CMK (cell line): ENCODE data around the gene BCR.

Experiments used
- DNase-seq: peaks from one replicate; pipeline ENCODE4 v3.0.0-alpha.2; 2010; ENCODE audit warnings: low read depth

Gene BCR

GRCh38 chr22:23245045-23245798 lies 64.9 kb downstream of the BCR start:
- DNase-seq: no peak

- DNase-seq: no peak
Measured at GRCh38 chr22:23245799-23246136, 65.5 kb downstream of the BCR start.

GRCh38 chr22:23246982-23247766 lies 66.9 kb downstream of the BCR start:
- DNase-seq: no peak

DNA sequence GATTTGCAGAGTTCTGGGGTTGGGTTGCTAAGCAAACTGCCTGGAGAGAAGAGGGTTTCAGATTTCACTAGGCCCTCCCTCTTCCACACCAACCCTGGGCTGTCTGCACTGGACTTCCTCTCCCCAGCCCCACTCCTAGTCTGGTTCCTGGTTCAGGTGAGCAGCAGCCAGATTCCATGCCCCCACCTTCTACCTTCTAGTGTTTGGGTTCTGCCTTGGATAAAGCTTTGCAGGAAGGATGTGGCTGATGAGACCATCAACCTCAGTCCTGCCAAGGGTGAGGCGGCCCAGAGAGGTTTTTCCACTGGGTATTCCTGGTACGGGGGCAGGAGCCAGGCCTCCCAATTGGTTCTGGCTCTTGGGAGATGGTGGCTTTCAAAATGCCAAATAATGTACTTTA lies 68.3 kb downstream of the BCR start:
- no peak for DNase-seq

DNA sequence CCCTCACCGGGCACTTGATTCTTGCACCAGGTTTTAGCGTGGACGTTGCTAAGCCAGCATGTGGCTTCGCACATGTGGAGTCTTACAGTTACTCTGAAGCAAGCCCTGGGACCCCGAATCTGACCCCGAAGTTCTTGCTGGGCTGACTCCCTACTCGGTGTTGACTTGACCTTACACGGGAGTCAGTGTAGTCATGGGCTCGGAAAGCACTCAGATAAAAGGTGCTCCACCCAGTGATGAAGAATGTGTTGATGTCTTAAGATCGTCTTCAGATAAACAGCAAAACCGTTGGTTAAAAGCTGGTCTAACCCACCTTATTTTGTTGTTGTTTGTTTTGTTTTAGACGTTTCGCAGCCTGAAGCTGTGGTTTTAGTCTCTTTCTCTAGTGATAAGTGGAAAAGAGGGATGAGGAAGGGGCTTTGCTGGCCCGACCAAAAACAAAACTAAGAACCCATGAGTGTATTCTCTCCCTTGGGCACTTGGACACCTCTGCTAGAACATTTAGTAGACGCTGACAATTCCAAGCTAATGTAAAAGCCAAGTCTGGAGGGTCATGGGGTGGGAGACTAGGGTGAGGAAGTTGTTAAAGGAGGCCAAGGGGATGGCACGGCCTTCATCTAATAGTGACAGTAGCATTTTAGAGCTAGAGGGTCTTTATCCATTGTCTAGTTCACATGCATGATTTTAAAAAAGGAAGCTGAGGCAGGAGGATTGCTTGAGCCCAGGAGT lies 69.9 kb downstream of the BCR start:
- no peak for DNase-seq

GRCh38 chr22:23250785-23251363 lies 70.6 kb downstream of the BCR start:
- DNase-seq: no peak

GRCh38 chr22:23251445-23252093 lies 71.3 kb downstream of the BCR start:
- DNase-seq: no peak

DNA sequence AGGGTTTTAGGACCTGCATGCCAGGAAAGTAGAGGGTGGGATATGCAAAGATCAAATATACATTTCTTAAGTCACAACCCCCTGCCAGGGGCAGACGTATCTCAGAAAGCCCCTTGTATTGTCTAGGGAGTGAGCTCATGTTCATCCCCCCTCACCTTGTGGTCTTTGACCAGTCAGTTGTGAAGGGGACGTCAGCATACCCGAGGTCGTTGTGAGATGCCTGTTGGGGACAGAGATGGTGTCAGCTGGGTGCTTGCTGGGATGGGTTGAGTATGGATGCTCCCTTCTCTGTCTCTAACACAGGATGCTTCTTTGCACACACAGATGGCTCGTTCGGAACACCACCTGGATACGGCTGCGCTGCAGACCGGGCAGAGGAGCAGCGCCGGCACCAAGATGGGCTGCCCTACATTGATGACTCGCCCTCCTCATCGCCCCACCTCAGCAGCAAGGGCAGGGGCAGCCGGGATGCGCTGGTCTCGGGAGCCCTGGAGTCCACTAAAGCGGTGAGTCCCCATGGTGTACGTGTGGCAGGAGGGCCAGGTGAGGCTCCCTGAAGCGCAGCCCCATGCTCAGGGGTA lies 73.3 kb downstream of the BCR start:
- DNase-seq: no peak

- no peak for DNase-seq
Measured at GRCh38 chr22:23255506-23256170, 75.3 kb downstream of the BCR start.

DNA sequence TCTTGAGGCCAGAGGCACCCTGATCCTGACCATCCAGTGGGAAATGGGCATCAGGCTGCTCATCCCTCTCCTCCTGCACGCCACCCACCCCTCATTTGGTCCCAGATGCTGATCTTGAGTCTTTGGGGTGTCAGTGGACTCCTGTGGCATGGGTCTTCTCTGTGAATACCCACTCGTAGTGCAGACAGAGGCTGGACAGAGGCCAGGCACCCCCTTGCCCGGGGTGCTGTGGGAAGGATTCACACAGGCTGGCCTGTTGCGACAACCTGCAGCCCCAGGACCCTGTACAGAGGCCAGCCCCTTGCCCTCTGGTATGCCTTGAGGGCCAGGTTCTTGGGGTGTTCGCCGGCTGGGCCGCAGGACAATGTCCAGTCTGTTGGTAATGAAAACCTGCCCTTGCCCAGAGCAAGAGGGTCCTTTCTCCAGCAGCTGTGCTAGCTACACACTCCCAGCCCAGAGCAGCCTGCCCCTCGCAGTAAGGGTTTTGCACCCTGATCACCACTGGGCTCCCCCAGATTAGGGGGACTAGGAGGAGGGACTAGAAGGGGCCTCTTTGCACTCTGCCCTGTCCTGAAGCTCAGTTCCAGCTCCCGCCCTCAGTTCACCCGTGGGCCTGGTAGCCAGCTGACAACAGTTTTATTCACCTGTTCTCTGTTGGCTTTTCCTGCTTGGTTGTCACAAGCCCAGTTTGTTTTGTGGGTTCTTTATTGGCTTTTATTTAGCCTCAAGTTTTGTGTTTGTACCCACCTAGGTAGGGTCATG lies 76.0 kb downstream of the BCR start:
- no peak for DNase-seq

- no peak for DNase-seq
Measured at GRCh38 chr22:23256986-23257888, 76.9 kb downstream of the BCR start.

- no peak for DNase-seq
Measured at GRCh38 chr22:23257889-23258825, 77.8 kb downstream of the BCR start.

DNA sequence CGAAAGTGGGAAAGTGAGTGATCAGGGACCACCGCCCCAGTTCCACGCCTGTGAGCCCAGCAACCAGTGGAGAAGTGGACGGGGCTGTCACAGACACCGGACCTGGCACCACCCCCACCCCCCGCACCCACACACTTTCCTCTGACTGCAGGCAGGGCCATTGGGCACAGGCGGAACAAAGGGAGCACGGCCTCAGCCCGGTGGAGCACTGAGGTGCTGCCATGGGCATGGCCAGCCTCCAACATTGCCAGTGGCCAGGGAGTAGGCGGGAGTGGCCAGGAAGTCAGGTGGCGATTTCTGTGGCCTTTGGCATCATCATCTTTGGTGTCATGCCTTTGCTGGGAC lies 78.5 kb downstream of the BCR start:
- DNase-seq: no peak

- DNase-seq: no peak
Measured at GRCh38 chr22:23259916-23260644, 79.8 kb downstream of the BCR start.

DNA sequence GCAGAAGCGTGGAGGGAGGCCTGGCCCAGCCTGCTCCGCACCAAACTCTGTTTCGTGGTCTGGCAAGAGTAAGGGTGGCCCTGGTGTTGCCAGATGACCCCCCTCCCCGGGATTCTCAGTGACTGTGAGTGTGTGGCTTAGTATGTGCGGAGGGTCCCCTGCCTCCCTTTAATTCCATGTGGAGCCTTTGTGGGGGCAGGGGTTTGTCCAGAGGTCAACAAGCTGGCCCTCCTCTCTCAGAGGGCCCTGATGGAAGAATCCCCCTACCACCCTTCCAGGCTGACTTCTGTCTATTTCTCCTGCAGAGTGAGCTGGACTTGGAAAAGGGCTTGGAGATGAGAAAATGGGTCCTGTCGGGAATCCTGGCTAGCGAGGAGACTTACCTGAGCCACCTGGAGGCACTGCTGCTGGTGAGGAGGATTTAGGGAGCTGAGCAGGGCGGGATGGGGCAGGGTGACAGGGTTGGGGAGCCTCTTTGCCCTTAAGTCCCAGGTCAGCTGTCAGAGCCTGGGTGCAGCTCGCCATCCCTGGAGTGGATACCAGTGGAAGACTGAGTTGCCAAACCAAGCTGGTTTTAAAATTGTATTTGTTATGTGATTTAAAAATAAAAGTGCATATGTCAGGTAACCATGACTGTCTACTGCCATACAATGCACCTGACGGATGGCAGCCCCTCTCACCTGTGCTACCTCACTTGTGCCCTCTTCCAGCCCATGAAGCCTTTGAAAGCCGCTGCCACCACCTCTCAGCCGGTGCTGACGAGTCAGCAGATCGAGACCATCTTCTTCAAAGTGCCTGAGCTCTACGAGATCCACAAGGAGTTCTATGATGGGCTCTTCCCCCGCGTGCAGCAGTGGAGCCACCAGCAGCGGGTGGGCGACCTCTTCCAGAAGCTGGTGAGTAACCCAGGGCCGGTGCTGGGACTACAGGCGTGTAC lies 80.6 kb downstream of the BCR start:
- DNase-seq: no peak

- DNase-seq: no peak
Measured at GRCh38 chr22:23261900-23262450, 81.7 kb downstream of the BCR start.
